ENCODE results near the gene IZUMO1. TPM values are rescaled to one million over a fixed set of nuclear protein-coding genes. Genes with fewer than 3 reads are reported as not detected.
"Not testable (repeated sequence)": the region's sequence is repeated elsewhere in the genome, so short reads cannot be mapped to it uniquely, and the experiment has no call there.

Gene IZUMO1
- total RNA-seq, 4 donors from 2014 or later, result not detected

DNA sequence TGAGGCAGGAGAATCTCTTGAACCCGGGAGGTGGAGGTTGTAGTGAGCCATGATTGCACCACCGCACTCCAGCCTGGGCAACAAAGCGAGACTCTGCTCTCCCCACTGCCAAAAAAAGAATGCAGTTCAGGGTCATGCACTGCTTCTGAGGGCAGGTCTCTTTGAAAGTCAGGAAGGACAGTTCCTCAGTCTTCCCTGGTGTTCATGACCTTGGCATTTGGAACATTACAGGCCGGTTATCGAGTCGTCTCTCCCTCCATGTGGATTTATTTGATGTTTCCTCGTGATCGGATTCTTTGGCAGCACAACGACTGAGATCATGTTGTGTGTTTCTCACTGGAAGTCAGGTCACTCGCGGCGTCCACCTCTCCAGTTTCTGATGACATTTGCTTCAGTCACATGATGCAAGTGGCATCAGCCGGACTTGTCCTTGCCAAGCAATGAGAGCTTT is 25.8 kb upstream of the IZUMO1 start:
- no peaks in the 10 kb centered on the region for H3K9me3 ChIP-seq
- no peak for DNase-seq
- peaks cover 67% of the 10 kb centered on the region for H3K27me3 ChIP-seq
- no peak overlapping the region for H3K27ac ChIP-seq
- no peaks in the 10 kb centered on the region for H3K4me1 ChIP-seq
- TF ChIP-seq POLR2AphosphoS5 (IDR thresholded peaks at IDR 0.05) (no peak), POLR2A (IDR thresholded peaks at IDR 0.05) (no peak), EP300 (IDR thresholded peaks at IDR 0.05; ENCODE audit: low read depth) (no peak)
- TF ChIP-seq, protein P1, sequence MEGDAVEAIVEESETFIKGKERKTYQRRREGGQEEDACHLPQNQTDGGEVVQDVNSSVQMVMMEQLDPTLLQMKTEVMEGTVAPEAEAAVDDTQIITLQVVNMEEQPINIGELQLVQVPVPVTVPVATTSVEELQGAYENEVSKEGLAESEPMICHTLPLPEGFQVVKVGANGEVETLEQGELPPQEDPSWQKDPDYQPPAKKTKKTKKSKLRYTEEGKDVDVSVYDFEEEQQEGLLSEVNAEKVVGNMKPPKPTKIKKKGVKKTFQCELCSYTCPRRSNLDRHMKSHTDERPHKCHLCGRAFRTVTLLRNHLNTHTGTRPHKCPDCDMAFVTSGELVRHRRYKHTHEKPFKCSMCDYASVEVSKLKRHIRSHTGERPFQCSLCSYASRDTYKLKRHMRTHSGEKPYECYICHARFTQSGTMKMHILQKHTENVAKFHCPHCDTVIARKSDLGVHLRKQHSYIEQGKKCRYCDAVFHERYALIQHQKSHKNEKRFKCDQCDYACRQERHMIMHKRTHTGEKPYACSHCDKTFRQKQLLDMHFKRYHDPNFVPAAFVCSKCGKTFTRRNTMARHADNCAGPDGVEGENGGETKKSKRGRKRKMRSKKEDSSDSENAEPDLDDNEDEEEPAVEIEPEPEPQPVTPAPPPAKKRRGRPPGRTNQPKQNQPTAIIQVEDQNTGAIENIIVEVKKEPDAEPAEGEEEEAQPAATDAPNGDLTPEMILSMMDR (IDR thresholded peaks at IDR 0.05), result no peak
- no peak overlapping the region for H3K4me3 ChIP-seq
- no peaks in the 10 kb centered on the region for H3K36me3 ChIP-seq
- intact Hi-C loops (cut with DNase I; ENCODE audit: low total_unique reads) (no loop called here), in situ Hi-C loops (cut with MboI; ENCODE audit: low pct_ligation_motif_present in 1 of 4, low pct_unique_long_range_greater_than_20kb in 1 of 4, low sequenced_read_pairs in 3 of 4) (no loop called here)
- 50 to 67% methylated on average over 8 to 13 of the region's 13 CpGs for WGBS, 2 donors (ENCODE audit: low coverage in 1 of 2)

DNA sequence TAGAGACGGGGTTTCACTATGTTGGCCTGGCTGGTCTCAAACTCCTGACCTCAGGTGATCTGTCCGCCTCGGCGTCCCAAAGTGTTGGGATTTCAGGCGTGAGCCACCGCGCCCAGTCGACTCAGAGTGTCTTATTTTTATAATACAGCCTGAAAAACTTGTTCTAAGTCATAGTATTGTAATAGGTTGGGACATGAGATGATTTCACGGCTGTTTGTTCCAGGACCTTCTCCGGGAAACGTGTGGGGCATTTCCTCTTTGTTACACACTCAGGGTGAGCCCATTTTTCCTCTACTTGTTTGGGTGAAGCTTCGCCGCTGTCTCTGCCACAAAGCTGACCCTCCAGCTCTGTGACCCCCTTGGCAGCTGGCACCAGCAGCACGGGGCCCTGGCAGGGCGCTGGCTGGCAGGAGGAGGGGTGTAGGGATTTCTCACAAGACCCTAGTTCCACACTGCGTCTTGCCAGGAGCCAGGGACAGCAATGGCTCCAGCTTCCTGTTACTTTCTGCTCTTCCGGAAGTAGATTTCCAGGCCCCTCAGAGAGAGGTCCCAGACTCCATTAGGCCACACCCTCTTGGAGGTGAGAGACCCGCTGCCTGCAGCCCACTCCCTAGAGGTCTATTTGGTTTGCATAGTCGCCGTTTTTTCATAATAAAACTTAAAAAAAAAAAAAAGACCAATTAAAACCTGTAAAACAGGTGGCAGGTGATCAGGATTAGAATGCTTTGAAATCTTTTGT is 24.2 kb upstream of the IZUMO1 start:
- WGBS, 2 donors (ENCODE audit: low coverage in 1 of 2), result 38 to 62% methylated on average over 3 to 20 of the region's 20 CpGs
- H3K27me3 ChIP-seq, result peaks cover 72% of the 10 kb centered on the region
- TF ChIP-seq POLR2A (IDR thresholded peaks at IDR 0.05) (no peak), POLR2AphosphoS5 (IDR thresholded peaks at IDR 0.05) (no peak), EP300 (IDR thresholded peaks at IDR 0.05; ENCODE audit: low read depth) (no peak)
- TF ChIP-seq, protein P1 (IDR thresholded peaks at IDR 0.05), result no peak
- no peaks in the 10 kb centered on the region for H3K36me3 ChIP-seq
- no peaks in the 10 kb centered on the region for H3K9me3 ChIP-seq
- in situ Hi-C loops (cut with MboI; ENCODE audit: low pct_ligation_motif_present in 1 of 4, low pct_unique_long_range_greater_than_20kb in 1 of 4, low sequenced_read_pairs in 3 of 4), result no loop called here
- H3K4me3 ChIP-seq, result no peak overlapping the region
- H3K4me1 ChIP-seq, result no peaks in the 10 kb centered on the region
- DNase-seq, result no peak
- H3K27ac ChIP-seq, result no peak overlapping the region
- intact Hi-C loops (cut with DNase I; ENCODE audit: low total_unique reads), result no loop called here

DNA sequence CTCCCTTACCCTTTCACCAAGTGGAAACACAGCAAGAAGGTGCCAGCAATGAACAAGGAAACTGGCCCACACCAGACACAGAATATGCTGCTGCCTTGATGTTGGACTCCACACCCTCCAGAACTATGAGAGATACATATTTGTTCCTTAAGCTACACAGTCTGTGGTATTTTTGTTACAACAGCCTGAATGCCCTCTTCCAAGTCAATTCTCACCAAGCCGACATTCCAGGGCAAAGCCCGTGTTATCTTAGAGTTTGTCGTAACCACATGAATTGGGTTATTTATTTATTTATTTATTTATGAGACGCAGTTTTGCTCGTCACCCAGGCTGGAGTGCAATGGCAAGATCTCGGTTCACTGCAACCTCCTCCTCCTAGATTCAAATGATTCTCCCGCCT is 23.6 kb upstream of the IZUMO1 start:
- in situ Hi-C loops (cut with MboI; ENCODE audit: low pct_ligation_motif_present in 1 of 4, low pct_unique_long_range_greater_than_20kb in 1 of 4, low sequenced_read_pairs in 3 of 4), result no loop called here
- no peak for DNase-seq
- intact Hi-C loops (cut with DNase I; ENCODE audit: low total_unique reads), result no loop called here

DNA sequence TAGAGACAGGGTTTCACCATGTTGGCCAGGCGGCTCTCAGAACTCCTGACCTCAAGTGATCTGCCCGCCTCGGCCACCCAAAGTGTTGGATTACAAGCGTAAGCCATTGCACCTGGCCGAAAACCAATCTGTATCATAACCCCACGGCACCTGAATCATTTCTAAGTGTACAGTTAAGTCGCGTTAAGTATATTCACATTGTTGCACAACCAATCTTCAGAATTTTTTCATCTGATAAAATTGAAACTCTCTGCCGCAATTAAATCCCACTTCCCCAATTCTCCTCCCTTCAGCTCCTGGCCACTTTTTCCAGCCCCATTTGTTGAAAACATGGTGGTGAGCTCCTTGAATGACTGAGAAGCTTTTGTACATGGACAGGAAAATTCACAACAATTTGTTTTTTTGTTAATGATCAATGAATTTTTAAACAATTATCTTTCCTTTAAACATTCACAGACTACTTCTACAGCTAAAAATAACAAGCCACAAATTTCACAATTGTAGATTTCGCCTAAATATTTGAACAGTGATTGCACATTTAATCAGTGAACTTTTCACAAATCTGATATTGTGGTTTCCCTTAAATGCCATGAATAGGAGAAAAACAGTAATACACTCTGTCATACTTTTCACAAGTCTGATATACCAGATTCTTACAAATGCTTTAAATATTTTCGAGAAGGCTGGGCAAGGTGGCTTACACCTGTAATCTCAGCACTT is 22.4 kb upstream of the IZUMO1 start:
- whole genome bisulfite sequencing, 2 donors (ENCODE audit: low coverage in 1 of 2), result 66 to 76% methylated on average over 7 to 11 of the region's 11 CpGs
- in situ Hi-C loops (cut with MboI; ENCODE audit: low pct_ligation_motif_present in 1 of 4, low pct_unique_long_range_greater_than_20kb in 1 of 4, low sequenced_read_pairs in 3 of 4) (no loop called here), intact Hi-C loops (cut with DNase I; ENCODE audit: low total_unique reads) (no loop called here)
- Histone ChIP-seq H3K4me1 (no peaks in the 10 kb centered on the region), H3K27ac (no peak overlapping the region), H3K36me3 (no peaks in the 10 kb centered on the region), H3K9me3 (no peaks in the 10 kb centered on the region), H3K27me3 (peaks cover 85% of the 10 kb centered on the region), H3K4me3 (no peak overlapping the region)
- no peak for DNase-seq
- TF ChIP-seq EP300 (IDR thresholded peaks at IDR 0.05; ENCODE audit: low read depth) (no peak), POLR2A (IDR thresholded peaks at IDR 0.05) (no peak), POLR2AphosphoS5 (IDR thresholded peaks at IDR 0.05) (no peak)
- TF ChIP-seq, protein P1 (IDR thresholded peaks at IDR 0.05), result no peak

More for the DNA sequence above, 23.6 kb upstream of the IZUMO1 start:
- Histone ChIP-seq H3K4me1 (no peaks in the 10 kb centered on the region), H3K36me3 (no peaks in the 10 kb centered on the region), H3K27ac (no peak overlapping the region), H3K27me3 (peaks cover 77% of the 10 kb centered on the region), H3K4me3 (no peak overlapping the region), H3K9me3 (no peaks in the 10 kb centered on the region)
- 66 to 69% methylated on average over 3 to 7 of the region's 7 CpGs for WGBS, 2 donors (ENCODE audit: low coverage in 1 of 2)
- TF ChIP-seq, protein P1 (IDR thresholded peaks at IDR 0.05), result no peak
- TF ChIP-seq POLR2A (IDR thresholded peaks at IDR 0.05) (no peak), EP300 (IDR thresholded peaks at IDR 0.05; ENCODE audit: low read depth) (no peak)

DNA sequence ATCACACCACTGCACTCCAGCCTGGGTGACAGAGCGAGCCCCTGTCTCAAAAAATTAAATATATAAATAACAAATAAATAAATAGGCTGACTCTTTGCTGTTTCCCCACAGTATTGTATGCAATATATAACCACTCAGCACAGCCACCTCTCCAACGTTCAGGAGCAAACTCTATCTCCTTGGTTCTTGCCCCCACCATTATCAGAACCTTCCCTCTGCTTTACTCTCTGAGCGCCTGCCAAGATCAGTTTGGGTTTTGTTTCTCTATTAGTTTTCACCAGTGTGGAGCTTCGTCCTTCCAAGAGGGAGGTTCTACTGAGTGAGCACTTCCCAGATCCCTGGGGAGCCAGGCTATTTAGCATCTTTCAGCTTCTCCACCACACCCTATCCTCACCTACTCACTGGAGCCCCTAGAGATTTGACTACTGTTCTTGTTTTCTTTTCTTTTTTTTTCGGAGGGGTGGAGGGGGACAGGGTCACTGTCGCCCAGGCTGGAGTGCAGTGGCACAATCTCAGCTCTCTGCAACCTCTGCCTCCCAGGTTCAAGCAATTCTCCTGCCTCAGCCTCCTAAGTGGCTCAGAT is 21.6 kb upstream of the IZUMO1 start:
- intact Hi-C loops (cut with DNase I; ENCODE audit: low total_unique reads); DNase-seq; H3K4me3 ChIP-seq; H3K36me3 ChIP-seq; in situ Hi-C loops (cut with MboI; ENCODE audit: low pct_ligation_motif_present in 1 of 4, low pct_unique_long_range_greater_than_20kb in 1 of 4, low sequenced_read_pairs in 3 of 4); H3K4me1 ChIP-seq; H3K9me3 ChIP-seq; H3K27ac ChIP-seq: not testable (repeated sequence)
- WGBS, 2 donors (ENCODE audit: low coverage in 1 of 2), result 29 to 36% methylated on average over 4 to 6 of the region's 6 CpGs
- H3K27me3 ChIP-seq, result peaks cover 80% of the 10 kb centered on the region

DNA sequence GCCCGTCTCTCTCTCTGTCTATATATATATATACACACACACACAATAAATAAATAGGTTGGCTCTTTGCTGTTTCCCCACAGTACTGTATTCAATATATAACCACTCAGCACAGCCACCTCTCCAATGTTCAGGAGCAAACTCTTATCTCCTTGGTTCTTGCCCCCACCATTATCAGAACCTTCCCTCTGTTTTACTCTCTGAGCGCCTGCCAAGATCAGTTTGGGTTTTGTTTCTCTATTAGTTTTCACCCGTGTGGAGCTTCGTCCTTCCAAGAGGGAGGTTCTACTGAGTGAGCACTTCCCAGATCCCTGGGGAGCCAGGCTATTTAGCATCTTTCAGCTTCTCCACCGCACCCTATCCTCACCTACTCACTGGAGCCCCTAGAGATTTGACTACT is 19.1 kb upstream of the IZUMO1 start:
- peaks cover 67% of the 10 kb centered on the region for H3K27me3 ChIP-seq
- H3K27ac ChIP-seq; H3K4me3 ChIP-seq; in situ Hi-C loops (cut with MboI; ENCODE audit: low pct_ligation_motif_present in 1 of 4, low pct_unique_long_range_greater_than_20kb in 1 of 4, low sequenced_read_pairs in 3 of 4); H3K9me3 ChIP-seq; H3K4me1 ChIP-seq; intact Hi-C loops (cut with DNase I; ENCODE audit: low total_unique reads); DNase-seq; H3K36me3 ChIP-seq: not testable (repeated sequence)
- 0 to 25% methylated on average over 1 to 5 of the region's 5 CpGs for WGBS, 2 donors (ENCODE audit: low coverage in 1 of 2)
